GM06990 (cell line): ENCODE measurements around the gene OSBP2.

Experiments used
- DNase-seq: peaks from one replicate; pipeline ENCODE4 v3.0.0-alpha.2; 2011; ENCODE audit not compliant: insufficient read length; ENCODE audit errors: extremely low read depth
- H3K27me3 ChIP-seq: replicated peaks from 2 replicates; pipeline ENCODE4 v1.6.0; 2011; ENCODE audit warnings: low read length; ENCODE audit not compliant: control insufficient read depth, insufficient read depth
- H3K36me3 ChIP-seq: 2 replicates; pipeline ENCODE4 v1.5.1; 2011; ENCODE audit warnings: low read length; ENCODE audit not compliant: control insufficient read depth, insufficient read depth
- H3K4me3 ChIP-seq: replicated peaks from 2 replicates; pipeline ENCODE4 v1.5.1; 2011; ENCODE audit warnings: low read depth, mild to moderate bottlenecking, control low read depth, low read length
- TF ChIP-seq, protein P1 (sequence below): IDR thresholded peaks from 2 replicates; pipeline ENCODE4 v1.5.1; 2011; ENCODE audit warnings: low read length, control low read depth, mild to moderate bottlenecking, inconsistent platforms; ENCODE audit not compliant: insufficient read depth, poor library complexity, severe bottlenecking

Gene OSBP2

DNA sequence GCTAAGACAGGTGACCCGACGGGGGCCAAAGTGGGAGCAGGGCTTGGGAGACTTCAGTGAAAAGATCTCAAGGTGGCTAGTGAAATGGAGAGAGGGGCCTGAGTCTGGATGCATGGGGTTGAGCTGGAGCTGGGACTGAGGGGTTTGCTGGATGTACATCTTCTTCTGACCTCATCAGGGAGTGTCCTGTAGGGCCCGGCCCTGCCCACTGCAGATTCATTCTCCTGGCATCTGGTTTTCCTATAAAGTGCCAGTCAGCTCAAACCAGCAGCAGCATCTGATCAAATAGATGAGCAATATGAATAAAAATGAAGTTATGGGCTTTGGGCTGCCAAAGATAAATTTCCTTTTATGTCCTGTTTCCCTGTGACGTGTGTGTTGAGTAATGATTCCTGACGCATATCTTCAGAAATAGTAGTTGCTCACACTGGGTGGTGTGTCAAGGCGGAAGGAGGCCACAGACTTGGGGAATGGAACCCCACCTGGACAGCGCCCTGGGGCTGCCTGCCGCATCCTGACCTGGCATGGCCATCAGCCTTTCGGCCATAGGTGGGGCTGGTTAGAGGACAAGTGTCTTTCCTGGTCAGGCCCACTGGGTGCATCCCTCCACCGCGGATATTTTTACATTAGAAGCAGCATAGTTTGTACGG lies 135.4 kb downstream of the OSBP2 start:
- no peaks in the 10 kb centered on the region for H3K36me3 ChIP-seq
- H3K27me3 ChIP-seq = no peaks in the 10 kb centered on the region
- H3K4me3 ChIP-seq = no peak overlapping the region
- TF ChIP-seq, protein P1, sequence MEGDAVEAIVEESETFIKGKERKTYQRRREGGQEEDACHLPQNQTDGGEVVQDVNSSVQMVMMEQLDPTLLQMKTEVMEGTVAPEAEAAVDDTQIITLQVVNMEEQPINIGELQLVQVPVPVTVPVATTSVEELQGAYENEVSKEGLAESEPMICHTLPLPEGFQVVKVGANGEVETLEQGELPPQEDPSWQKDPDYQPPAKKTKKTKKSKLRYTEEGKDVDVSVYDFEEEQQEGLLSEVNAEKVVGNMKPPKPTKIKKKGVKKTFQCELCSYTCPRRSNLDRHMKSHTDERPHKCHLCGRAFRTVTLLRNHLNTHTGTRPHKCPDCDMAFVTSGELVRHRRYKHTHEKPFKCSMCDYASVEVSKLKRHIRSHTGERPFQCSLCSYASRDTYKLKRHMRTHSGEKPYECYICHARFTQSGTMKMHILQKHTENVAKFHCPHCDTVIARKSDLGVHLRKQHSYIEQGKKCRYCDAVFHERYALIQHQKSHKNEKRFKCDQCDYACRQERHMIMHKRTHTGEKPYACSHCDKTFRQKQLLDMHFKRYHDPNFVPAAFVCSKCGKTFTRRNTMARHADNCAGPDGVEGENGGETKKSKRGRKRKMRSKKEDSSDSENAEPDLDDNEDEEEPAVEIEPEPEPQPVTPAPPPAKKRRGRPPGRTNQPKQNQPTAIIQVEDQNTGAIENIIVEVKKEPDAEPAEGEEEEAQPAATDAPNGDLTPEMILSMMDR = no peak
- DNase-seq = no peak

DNA sequence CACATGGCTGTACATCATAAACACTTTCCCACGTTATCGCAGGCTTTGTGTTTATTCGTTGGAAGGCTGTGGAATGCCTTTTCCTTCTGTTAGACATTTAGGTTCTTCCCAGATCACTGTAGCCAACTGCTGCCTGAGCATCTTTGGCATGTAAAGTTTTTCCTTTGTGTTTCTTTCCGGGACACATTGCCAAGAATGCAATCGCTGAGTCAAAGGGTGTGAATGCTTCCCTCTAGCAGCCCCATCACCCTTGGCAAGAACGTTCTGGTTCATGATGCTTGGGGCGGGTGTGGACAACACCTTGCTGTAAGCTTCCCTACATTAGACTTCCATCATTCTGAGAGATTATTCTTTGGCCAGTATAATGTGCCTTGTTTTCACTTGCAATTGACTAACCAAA lies 136.2 kb downstream of the OSBP2 start:
- TF ChIP-seq, protein P1 = no peak
- no peak for DNase-seq
- Histone ChIP-seq H3K27me3 (no peaks in the 10 kb centered on the region), H3K36me3 (no peaks in the 10 kb centered on the region), H3K4me3 (no peak overlapping the region)

DNA sequence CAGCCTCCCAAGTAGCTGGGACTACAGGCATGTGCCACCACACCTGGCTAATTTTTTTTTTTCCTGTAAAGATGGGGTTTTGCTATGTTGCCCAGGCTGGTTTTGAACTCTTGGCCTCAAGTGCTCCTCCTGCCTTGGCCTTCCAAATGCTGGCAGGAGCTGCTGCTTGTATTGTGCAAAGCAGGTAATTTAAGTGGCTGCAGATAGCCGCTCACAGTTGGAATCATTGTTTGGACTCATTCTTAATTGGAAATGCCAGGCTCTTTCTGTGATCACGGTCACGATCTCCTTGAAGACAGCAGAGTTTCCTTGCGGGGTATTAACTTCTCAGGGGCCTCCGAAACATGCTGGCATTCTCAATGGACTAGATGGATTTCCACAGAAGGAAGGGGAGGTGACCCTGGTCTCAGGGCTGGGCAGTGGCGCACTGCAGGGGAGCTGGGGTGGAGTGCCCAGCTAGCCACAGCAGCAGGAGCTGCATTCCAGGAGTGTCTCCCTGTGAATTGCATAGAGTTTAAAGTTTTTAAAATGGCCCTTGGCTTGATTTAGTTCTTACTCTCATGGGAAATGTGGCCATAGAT lies 137.8 kb downstream of the OSBP2 start:
- TF ChIP-seq, protein P1 = no peak
- Histone ChIP-seq H3K4me3 (no peak overlapping the region), H3K27me3 (no peaks in the 10 kb centered on the region; the same call in 1 of the 2 replicates), H3K36me3 (no peaks in the 10 kb centered on the region)
- no peak for DNase-seq

DNA sequence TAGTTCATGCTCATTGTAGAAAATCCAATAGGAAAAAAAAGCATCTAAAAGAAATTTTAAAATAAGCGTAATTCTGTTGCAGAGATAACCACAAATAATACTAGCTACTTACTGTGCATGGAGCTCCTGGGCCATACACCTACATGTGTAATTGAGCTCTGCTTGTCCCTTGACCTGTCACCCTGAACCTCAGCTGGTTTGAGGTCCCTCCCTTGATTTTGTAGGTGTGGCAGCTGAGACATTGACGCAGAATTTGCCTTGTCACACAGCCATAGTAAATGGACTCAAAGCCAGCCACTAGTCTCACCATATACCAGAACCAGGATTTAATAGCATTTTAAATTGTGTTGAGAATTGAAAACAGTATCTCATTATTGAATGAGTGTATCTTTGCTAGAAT lies 138.6 kb downstream of the OSBP2 start:
- TF ChIP-seq, protein P1 = no peak
- Histone ChIP-seq H3K27me3 (no peaks in the 10 kb centered on the region; the same call in 1 of the 2 replicates), H3K36me3 (no peaks in the 10 kb centered on the region), H3K4me3 (no peak overlapping the region)
- no peak for DNase-seq

DNA sequence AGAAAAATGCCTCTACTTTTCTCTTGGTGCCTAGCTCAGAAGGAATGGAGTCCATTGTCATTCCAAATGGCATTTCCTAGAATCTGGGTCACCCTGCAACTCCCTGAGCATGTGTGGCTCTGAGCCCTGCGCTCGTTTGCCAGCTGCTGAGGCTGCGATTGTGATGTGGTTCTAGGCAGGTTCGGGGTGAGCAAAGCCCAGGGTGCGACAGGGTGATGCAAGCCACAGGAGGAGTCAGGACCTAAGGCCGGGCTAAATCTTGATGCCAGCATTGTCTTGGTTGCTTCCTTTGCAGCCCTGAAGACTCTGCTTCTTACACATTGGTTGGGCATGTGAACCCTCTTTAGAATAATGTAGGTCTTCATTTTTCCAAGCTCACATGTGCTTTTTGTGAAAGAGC lies 142.9 kb downstream of the OSBP2 start:
- H3K27me3 ChIP-seq = no peaks in the 10 kb centered on the region; the same call in 1 of the 2 replicates

More for the DNA sequence above, 142.9 kb downstream of the OSBP2 start:
- Histone ChIP-seq H3K4me3 (no peak overlapping the region), H3K36me3 (no peaks in the 10 kb centered on the region)
- TF ChIP-seq, protein P1 = no peak
- no peak for DNase-seq
